ENCODE measurements around the gene DMAC2L.

DNA sequence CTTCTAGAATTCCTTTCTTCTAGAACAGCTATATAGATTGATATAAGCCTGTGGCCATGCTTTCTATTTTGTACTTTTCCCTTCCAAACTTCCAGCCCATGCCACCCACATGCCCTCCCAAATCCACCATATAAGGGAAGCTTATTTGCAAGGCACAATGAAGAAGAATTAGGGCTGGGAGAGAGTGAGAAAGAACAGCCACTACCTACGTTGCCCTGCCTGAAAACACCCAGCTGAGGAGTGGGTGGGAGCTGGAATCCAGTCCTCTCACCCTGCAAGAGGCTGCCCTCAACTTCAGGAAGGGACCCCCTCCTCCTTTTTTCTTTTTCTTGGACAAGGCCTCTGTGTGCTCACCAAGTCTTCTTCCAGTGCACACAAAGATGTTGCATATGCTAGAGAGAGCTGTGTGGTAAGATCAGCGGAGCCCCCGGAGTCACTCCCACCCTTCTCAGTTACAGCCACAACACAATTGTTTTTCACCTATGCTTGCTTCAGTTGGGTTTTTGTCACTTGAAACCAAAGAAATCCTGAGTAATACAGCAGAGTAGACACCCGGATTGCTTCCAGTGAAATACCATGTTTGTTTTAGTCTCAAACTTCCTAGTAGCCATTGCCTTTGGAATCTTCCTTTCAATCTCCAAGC, 45.8 kb downstream of the DMAC2L start:
- no peak for TF ChIP-seq POLR2A (IDR thresholded peaks at IDR 0.05; ENCODE audit: low read length)
- no peak for TF ChIP-seq GATA1 (IDR thresholded peaks at IDR 0.05; ENCODE audit: low read depth, low read length)

Data from erythroblast (primary cell).